Effector memory CD4-positive, alpha-beta T cell (primary cell): ENCODE measurements around the gene LDAF1.

Experiments used
- DNase-seq, 3 donors: peaks; one replicate each; pipeline ENCODE4 v3.0.0-alpha.2; 2020
- H3K27ac ChIP-seq: 2 replicates; pipeline ENCODE4 v1.7.0; 2013; ENCODE audit warnings: mild to moderate bottlenecking, low read length, moderate library complexity; ENCODE audit not compliant: insufficient read depth, poor library complexity, severe bottlenecking
- H3K27me3 ChIP-seq: replicated peaks from 2 replicates; pipeline ENCODE4 v1.7.0; 2013; ENCODE audit warnings: mild to moderate bottlenecking, low read length; ENCODE audit not compliant: insufficient read depth, control insufficient read depth, poor library complexity, severe bottlenecking
- H3K36me3 ChIP-seq: 2 replicates; pipeline ENCODE4 v1.7.0; 2013; ENCODE audit warnings: mild to moderate bottlenecking, low read length, moderate library complexity; ENCODE audit not compliant: control insufficient read depth, insufficient read depth
- H3K4me1 ChIP-seq: 2 replicates; pipeline ENCODE4 v1.7.0; 2013; ENCODE audit warnings: low read length, mild to moderate bottlenecking; ENCODE audit not compliant: control insufficient read depth, insufficient read depth, poor library complexity, severe bottlenecking
- H3K4me3 ChIP-seq: 2 replicates; pipeline ENCODE4 v1.7.0; 2013; ENCODE audit warnings: low read length, low read depth, mild to moderate bottlenecking; ENCODE audit not compliant: insufficient read depth, poor library complexity, severe bottlenecking
- H3K9me3 ChIP-seq: 2 replicates; pipeline ENCODE4 v1.7.0; 2013; ENCODE audit warnings: mild to moderate bottlenecking, low read length, moderate library complexity; ENCODE audit not compliant: control insufficient read depth

LDAF1 gene

DNA sequence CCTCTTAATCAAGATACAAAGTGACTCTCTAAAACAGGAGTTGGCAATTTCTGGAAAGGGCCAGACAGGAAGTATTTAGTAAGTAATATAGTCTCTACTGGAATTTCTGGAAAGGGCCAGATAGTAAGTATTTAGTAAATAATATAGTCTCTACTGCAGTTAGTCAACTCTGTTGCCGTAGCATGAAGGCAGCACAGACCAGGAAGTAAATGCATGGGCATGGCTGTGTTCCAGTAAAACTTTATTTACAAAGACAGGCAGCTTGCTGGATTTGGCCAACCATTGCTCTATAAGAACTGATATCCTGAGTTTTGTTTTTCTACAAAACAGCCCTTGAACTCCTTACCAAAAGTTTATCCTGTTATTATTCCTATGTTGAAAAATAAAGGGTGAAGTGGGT, 16.9 kb downstream of the LDAF1 start:
- H3K4me1 ChIP-seq, result no peaks in the 10 kb centered on the region
- H3K36me3 ChIP-seq, result peaks cover 32% of the 10 kb centered on the region
- no peaks in the 10 kb centered on the region for H3K27me3 ChIP-seq
- DNase-seq, result no peak
- no peaks in the 10 kb centered on the region for H3K9me3 ChIP-seq
- no peak overlapping the region for H3K4me3 ChIP-seq
- H3K27ac ChIP-seq, result no peak overlapping the region

DNA sequence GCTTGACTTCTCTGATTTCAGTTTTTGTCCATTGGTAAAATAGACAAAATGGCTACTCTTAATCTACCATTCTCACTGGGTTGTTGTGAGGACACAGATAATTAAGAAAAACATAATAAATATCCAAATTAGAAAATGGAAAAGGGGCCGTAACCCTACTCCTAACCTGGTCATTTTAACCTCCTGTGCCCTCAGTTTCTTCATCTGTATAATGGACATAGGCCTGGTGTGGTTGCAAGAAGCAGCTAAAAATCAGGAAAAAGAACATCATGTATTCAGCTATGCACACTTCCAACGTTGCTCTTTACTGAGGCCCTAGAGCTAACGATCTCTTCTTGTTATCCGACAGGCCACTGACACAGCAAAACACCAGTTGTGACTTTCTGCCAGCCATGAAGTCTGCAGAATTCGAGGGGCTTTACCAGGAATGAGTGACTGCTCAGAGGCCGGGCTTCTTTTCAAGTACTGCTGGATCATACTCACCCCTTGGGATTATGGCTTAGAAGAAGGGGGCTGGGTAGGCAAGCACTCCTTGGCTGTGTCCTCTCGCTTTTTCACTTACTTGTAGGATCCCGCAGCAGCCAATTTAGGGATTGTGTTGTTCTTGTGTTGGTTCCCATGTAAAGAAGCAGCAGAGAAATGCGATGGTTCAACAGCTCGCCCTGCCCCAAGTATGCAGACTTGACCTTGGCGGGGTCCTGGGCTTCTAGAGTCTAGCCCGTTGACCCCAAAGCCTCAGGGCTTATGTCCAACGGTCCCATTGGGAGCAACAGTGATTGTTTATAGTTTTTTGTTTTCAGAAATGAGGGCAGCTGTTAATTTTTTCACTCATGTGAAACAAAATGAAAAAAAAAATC, 20.9 kb downstream of the LDAF1 start:
- no peaks in the 10 kb centered on the region for H3K4me1 ChIP-seq
- no peak overlapping the region for H3K27ac ChIP-seq
- DNase-seq, result no peak
- H3K4me3 ChIP-seq, result no peak overlapping the region
- H3K36me3 ChIP-seq, result peaks cover 31% of the 10 kb centered on the region
- no peaks in the 10 kb centered on the region for H3K9me3 ChIP-seq
- no peaks in the 10 kb centered on the region for H3K27me3 ChIP-seq

DNA sequence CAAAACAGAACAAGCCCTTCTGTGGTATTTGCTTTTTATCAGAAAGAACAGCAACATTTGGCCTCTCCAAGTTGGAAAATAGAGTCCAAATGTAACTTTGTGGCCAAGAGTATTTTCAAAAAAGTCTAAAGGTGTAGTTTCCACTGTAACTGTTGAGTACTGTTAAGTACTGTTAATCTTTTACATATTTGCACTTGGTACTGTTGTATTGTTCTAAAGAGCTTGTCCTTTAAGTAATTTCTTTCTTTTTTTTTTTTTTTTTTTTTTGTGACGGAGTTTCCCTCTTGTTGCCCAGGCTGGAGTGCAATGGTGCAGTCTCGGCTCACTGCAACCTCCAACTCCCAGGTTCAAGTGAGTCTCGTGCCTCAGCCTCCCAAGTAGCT, 21.5 kb downstream of the LDAF1 start:
- Histone ChIP-seq H3K4me1 (no peaks in the 10 kb centered on the region), H3K36me3 (peaks cover 31% of the 10 kb centered on the region)

GRCh38 chr16:21183995-21184394, 25.5 kb downstream of the LDAF1 start:
- H3K4me1 ChIP-seq, result peaks cover 4% of the 10 kb centered on the region
- no peak for DNase-seq
- peaks cover 21% of the 10 kb centered on the region for H3K36me3 ChIP-seq
- no peak overlapping the region for H3K27ac ChIP-seq
- H3K4me3 ChIP-seq, result no peak overlapping the region
- no peaks in the 10 kb centered on the region for H3K9me3 ChIP-seq
- H3K27me3 ChIP-seq, result no peaks in the 10 kb centered on the region

More for the DNA sequence above, 21.5 kb downstream of the LDAF1 start:
- H3K27ac ChIP-seq, result no peak overlapping the region
- no peaks in the 10 kb centered on the region for H3K9me3 ChIP-seq
- DNase-seq, result no peak
- H3K27me3 ChIP-seq, result no peaks in the 10 kb centered on the region
- no peak overlapping the region for H3K4me3 ChIP-seq

- no peak for DNase-seq
- no peak overlapping the region for H3K27ac ChIP-seq
- no peaks in the 10 kb centered on the region for H3K9me3 ChIP-seq
- H3K36me3 ChIP-seq, result peaks cover 13% of the 10 kb centered on the region
- H3K4me1 ChIP-seq, result peaks cover 4% of the 10 kb centered on the region
- H3K4me3 ChIP-seq, result no peak overlapping the region
- no peaks in the 10 kb centered on the region for H3K27me3 ChIP-seq
Observed at GRCh38 chr16:21184834-21185233, 26.4 kb downstream of the LDAF1 start.

DNA sequence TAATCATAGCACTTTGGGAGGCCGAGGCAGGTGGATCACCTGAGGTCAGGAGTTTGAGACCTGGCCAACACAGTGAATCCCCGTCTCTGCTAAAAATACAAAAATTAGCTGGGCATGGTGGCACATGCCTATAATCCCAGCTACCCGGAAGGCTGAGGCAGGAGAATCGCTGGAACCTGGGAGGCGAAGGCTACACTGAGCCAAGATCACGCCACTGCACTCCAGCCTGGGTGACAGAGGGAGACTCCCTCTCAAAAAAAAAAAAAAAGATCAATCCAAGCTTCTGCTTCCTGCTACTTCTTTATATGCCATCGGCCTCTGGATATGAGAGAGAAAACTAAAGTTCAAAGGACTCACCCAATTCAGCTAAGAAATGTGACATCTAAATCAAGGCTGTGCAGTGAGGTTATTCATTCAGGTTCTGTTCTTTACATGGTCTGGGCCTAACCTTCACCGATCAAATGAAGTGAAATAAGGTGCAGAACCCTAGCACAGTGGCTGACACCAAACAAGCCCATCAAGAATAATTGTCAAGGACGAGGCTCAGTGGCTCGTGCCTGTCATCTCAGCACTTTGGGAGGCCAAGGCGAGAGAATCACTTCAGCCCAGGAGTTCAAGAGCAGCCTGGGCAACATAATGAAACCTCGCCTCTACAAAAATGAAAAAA, 27.3 kb downstream of the LDAF1 start:
- H3K36me3 ChIP-seq, result peaks cover 7% of the 10 kb centered on the region
- peaks cover 4% of the 10 kb centered on the region for H3K4me1 ChIP-seq
- H3K4me3 ChIP-seq, result no peak overlapping the region
- no peaks in the 10 kb centered on the region for H3K9me3 ChIP-seq
- DNase-seq, result no peak
- no peak overlapping the region for H3K27ac ChIP-seq
- no peaks in the 10 kb centered on the region for H3K27me3 ChIP-seq

DNA sequence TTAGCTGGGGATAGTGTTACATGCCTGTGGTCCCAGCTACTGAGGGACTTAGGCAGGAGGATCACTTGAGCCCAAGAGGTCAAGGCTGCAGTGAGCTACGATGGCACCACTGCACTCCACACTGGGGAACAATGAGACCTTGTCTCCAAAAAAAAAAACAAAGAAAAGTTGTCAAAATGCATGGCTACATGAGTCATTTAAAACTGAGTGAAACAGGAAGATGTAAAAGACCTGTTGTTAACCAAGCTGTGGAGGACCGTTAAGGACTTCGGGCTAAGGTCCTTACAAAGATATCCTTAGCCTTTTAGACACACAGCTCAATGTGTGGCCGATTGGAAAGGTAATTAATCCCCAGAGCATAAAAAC, 27.8 kb downstream of the LDAF1 start:
- Histone ChIP-seq H3K36me3 (peaks cover 2% of the 10 kb centered on the region), H3K27me3 (no peaks in the 10 kb centered on the region), H3K27ac (no peak overlapping the region), H3K4me3 (no peak overlapping the region), H3K4me1 (peaks cover 4% of the 10 kb centered on the region), H3K9me3 (no peaks in the 10 kb centered on the region)
- DNase-seq, result no peak

DNA sequence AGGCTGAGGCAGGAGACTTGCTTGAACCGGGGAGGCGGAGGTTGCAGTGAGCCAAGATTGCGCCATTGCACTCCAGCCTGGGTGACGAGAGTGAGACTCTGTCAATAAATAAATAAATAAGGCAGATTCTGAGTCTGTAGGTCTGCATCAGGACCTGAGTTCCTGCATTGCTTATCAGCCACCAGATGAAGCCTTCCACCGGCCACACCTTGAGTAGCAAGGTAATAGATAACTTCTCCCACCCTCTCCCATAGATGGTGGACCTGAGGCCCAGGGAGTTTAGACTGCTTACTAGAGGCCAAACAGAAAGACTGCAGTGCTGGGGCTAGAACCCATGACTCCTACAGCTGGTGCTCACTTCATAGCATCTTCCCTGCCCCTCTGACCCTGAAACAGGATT, 30.8 kb downstream of the LDAF1 start:
- Histone ChIP-seq H3K4me3 (no peak overlapping the region), H3K36me3 (no peaks in the 10 kb centered on the region), H3K4me1 (peaks cover 4% of the 10 kb centered on the region), H3K9me3 (no peaks in the 10 kb centered on the region), H3K27ac (no peak overlapping the region), H3K27me3 (no peaks in the 10 kb centered on the region)
- no peak for DNase-seq

- no peak for DNase-seq
- H3K4me3 ChIP-seq, result no peak overlapping the region
- no peak overlapping the region for H3K27ac ChIP-seq
- no peaks in the 10 kb centered on the region for H3K9me3 ChIP-seq
- H3K4me1 ChIP-seq, result peaks cover 4% of the 10 kb centered on the region
- no peaks in the 10 kb centered on the region for H3K36me3 ChIP-seq
- no peaks in the 10 kb centered on the region for H3K27me3 ChIP-seq
Observed at GRCh38 chr16:21190013-21190412, 31.5 kb downstream of the LDAF1 start.

GRCh38 chr16:21190599-21190998, 32.1 kb downstream of the LDAF1 start:
- H3K9me3 ChIP-seq, result no peaks in the 10 kb centered on the region
- DNase-seq, result no peak
- no peak overlapping the region for H3K27ac ChIP-seq
- no peaks in the 10 kb centered on the region for H3K27me3 ChIP-seq
- no peaks in the 10 kb centered on the region for H3K36me3 ChIP-seq
- H3K4me1 ChIP-seq, result peaks cover 4% of the 10 kb centered on the region
- H3K4me3 ChIP-seq, result no peak overlapping the region
